ENCODE measurements around the gene CBFA2T2. TPM values are rescaled to one million over a fixed set of nuclear protein-coding genes. Genes with fewer than 3 reads are reported as not detected.

The CBFA2T2 gene
- total RNA-seq, 1 experiment from 2014 or later = 8.7 TPM

DNA sequence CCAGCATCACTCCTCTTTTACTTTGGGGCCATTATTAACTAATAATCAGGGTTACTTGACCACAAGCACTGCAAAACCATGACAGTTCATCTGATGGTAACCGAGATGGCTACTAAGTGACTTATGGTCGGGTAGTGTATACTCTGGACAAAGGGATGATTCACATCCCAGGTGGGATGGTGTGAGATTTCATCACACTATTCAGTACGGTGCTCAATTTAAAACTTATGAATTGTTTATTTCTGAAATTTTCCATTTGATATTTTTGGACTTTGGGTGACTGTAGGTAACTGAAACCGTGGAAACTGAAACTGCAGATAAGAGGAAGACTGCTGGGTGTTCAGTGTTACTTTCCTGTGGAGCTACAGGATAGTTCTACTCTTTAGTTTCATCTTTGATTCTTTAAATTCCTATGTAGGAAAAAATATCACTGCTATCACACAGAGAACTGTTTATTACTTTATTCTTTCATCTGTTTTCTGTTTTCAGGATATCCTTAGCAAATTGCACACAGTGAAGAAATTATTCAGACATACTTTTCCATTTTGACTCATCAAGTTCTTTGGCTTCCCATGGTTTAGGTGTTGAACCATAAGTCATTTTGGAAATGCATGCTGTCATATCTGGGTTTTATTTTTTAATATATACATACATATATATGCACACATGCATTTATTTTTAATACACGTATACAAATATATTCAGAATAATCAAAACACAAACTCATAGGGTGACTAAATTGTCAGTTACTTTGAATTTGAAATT lies 113.1 kb downstream of the CBFA2T2 start:
- Histone ChIP-seq H3K27ac (no peak overlapping the region), H3K4me1 (replicated peaks) (no peaks in the 10 kb centered on the region), H3K4me3 (no peak overlapping the region), H3K27me3 (replicated peaks) (no peaks in the 10 kb centered on the region), H3K9me3 (replicated peaks) (no peaks in the 10 kb centered on the region), H3K36me3 (peaks cover 14% of the 10 kb centered on the region)
- DNase-seq (ENCODE audit: low read depth in 1 of 2, low spot score in 2 of 2) = no peak

GRCh38 chr20:33604084-33604990 lies 114.4 kb downstream of the CBFA2T2 start:
- peaks cover 18% of the 10 kb centered on the region for H3K36me3 ChIP-seq
- H3K9me3 ChIP-seq (replicated peaks) = no peaks in the 10 kb centered on the region
- H3K4me3 ChIP-seq = no peak overlapping the region
- no peaks in the 10 kb centered on the region for H3K4me1 ChIP-seq (replicated peaks)
- H3K27ac ChIP-seq = no peak overlapping the region
- H3K27me3 ChIP-seq (replicated peaks) = no peaks in the 10 kb centered on the region
- no peak for DNase-seq (ENCODE audit: low read depth in 1 of 2, low spot score in 2 of 2)

DNA sequence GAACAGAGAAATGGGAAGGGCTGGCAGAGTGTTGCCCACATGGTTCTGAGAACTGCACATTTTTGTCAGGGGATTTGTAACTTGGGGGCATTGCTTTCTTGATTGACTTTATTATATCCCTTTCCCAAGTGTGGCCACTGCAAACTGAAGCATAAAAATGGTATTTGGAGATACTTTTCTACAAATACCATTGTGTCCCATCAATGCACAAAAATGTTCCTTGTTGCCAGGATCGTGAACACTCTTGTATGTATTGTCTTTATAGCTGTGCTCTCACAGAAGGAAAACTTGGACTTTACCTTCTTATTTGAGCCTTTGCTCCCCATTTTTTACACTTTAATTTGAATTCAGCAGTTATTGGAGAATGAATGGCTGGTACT lies 115.1 kb downstream of the CBFA2T2 start:
- no peaks in the 10 kb centered on the region for H3K9me3 ChIP-seq (replicated peaks)
- no peaks in the 10 kb centered on the region for H3K27me3 ChIP-seq (replicated peaks)
- no peak overlapping the region for H3K27ac ChIP-seq
- no peak for DNase-seq (ENCODE audit: low read depth in 1 of 2, low spot score in 2 of 2)
- H3K36me3 ChIP-seq = peaks cover 18% of the 10 kb centered on the region
- no peaks in the 10 kb centered on the region for H3K4me1 ChIP-seq (replicated peaks)
- no peak overlapping the region for H3K4me3 ChIP-seq

DNA sequence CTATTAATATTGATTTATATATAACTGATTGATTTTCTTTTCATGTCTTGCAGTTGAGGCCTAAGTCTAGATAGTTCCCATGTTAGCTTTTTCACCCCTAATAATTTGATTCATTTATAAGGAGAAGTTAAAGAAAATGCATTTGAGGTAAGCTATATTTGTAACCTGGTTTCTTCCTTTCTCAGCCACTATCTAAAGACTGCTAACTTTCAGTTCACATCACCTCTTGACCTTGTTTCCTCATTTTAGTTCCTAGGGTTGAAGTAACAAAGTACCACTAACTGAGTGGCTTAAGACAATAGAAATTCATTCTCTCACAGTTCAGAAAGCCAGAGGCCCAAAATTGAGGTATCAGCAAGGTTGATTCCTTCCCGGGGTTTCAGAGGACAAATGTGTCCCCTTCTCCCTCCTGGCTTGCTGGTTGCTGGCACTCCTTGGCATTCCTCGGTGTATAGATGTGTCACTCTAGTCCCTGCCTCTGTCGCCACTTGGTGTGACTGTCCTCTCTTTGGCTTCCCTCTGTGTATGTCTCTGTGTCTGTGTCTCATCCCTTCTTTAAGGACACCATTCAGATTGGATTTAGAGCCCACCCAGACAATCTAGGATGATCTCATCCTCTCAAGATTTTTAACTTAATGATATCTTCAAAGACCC lies 116.3 kb downstream of the CBFA2T2 start:
- Histone ChIP-seq H3K4me3 (no peak overlapping the region), H3K9me3 (replicated peaks) (no peaks in the 10 kb centered on the region), H3K27ac (no peak overlapping the region), H3K36me3 (peaks cover 27% of the 10 kb centered on the region), H3K27me3 (replicated peaks) (no peaks in the 10 kb centered on the region), H3K4me1 (replicated peaks) (no peaks in the 10 kb centered on the region)
- no peak for DNase-seq (ENCODE audit: low read depth in 1 of 2, low spot score in 2 of 2)

GRCh38 chr20:33609504-33609903 lies 119.6 kb downstream of the CBFA2T2 start:
- no peak for DNase-seq (ENCODE audit: low read depth in 1 of 2, low spot score in 2 of 2)
- H3K9me3 ChIP-seq (replicated peaks) = no peaks in the 10 kb centered on the region

DNA sequence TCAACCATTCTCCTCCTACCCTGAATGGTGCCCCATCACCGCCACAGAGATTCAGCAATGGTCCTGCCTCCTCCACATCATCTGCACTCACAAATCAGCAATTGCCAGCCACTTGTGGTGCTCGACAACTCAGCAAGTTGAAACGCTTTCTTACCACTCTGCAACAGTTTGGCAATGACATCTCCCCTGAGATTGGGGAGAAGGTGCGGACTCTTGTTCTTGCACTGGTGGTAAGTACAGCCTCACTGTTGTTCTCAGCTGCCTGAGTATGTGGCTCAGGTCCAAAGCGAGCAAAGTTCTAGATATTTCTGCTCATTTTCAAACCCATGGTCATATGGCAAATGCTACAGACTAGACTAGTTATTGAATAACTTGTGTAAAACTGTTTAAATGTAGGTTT lies 121.2 kb downstream of the CBFA2T2 start:
- no peak overlapping the region for H3K27ac ChIP-seq
- H3K27me3 ChIP-seq (replicated peaks) = no peaks in the 10 kb centered on the region
- peaks cover 51% of the 10 kb centered on the region for H3K36me3 ChIP-seq
- DNase-seq (ENCODE audit: low read depth in 1 of 2, low spot score in 2 of 2) = no peak
- no peaks in the 10 kb centered on the region for H3K4me1 ChIP-seq (replicated peaks)
- H3K9me3 ChIP-seq (replicated peaks) = no peaks in the 10 kb centered on the region
- no peak overlapping the region for H3K4me3 ChIP-seq

More at GRCh38 chr20:33609504-33609903, 119.6 kb downstream of the CBFA2T2 start:
- Histone ChIP-seq H3K27ac (no peak overlapping the region), H3K27me3 (replicated peaks) (no peaks in the 10 kb centered on the region), H3K36me3 (peaks cover 43% of the 10 kb centered on the region), H3K4me1 (replicated peaks) (no peaks in the 10 kb centered on the region), H3K4me3 (no peak overlapping the region)

DNA sequence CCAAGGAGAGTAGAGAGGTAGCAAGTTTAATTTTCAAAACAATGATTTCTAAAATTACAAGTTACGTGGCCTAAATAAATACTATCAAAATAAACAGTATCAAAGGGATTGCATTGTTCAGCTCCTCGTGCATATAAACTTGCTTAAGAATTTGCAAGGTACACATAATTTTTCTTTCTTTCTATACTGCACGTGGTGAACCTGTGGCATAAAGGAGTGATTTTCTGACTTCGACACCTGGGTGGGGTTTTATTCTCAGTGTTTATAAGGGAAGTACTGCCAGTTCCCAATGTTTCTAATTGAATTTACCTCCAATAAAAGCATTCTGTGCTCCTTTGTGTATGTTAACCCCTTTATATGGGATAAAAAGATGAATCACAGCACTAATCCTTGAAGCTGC lies 122.1 kb downstream of the CBFA2T2 start:
- Histone ChIP-seq H3K27ac (no peak overlapping the region), H3K9me3 (replicated peaks) (no peaks in the 10 kb centered on the region), H3K36me3 (peaks cover 51% of the 10 kb centered on the region), H3K4me3 (no peak overlapping the region), H3K27me3 (replicated peaks) (no peaks in the 10 kb centered on the region), H3K4me1 (replicated peaks) (no peaks in the 10 kb centered on the region)
- no peak for DNase-seq (ENCODE audit: low read depth in 1 of 2, low spot score in 2 of 2)

DNA sequence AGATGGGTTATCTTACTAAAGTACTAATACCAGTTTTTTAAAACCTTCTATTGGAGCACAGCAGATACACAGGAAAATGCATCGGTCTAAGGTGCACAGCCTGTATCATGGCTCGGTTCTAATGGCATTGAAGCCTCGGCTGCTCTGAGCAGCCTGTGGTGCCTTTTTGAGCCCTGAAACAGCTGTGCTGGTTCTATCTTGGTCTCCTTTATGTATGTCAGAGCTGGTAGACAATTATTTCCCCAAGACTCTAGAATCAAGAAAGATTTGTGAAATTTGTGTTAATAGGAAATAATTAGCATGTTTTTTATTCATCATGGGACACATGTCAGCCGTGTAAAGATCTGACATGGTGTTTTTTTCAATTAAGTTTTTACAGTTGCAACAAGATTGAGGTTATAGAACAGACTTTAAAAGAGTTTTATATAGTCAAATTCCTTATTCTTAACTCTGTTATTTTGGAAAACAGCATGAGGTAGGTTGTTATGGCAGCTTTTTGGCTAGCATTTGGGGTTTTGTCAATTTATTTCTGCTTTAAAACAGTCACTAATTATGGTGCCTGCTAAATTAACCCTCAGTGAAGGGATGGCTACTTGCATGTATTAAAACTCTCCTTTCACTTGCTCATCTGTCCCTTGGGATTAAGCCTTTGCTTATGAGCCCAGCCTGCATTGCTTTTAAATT lies 132.0 kb downstream of the CBFA2T2 start:
- Histone ChIP-seq H3K9me3 (replicated peaks) (no peaks in the 10 kb centered on the region), H3K27ac (no peak overlapping the region), H3K36me3 (peaks cover 16% of the 10 kb centered on the region), H3K27me3 (replicated peaks) (no peaks in the 10 kb centered on the region), H3K4me1 (replicated peaks) (no peaks in the 10 kb centered on the region), H3K4me3 (no peak overlapping the region)
- DNase-seq (ENCODE audit: low read depth in 1 of 2, low spot score in 2 of 2) = no peak

- H3K36me3 ChIP-seq = peaks cover 16% of the 10 kb centered on the region
- no peak overlapping the region for H3K27ac ChIP-seq
- no peaks in the 10 kb centered on the region for H3K4me1 ChIP-seq (replicated peaks)
- DNase-seq (ENCODE audit: low read depth in 1 of 2, low spot score in 2 of 2) = no peak
- H3K4me3 ChIP-seq = no peak overlapping the region
- H3K27me3 ChIP-seq (replicated peaks) = no peaks in the 10 kb centered on the region
- no peaks in the 10 kb centered on the region for H3K9me3 ChIP-seq (replicated peaks)
Measured at GRCh38 chr20:33622705-33623365, 132.9 kb downstream of the CBFA2T2 start.

DNA sequence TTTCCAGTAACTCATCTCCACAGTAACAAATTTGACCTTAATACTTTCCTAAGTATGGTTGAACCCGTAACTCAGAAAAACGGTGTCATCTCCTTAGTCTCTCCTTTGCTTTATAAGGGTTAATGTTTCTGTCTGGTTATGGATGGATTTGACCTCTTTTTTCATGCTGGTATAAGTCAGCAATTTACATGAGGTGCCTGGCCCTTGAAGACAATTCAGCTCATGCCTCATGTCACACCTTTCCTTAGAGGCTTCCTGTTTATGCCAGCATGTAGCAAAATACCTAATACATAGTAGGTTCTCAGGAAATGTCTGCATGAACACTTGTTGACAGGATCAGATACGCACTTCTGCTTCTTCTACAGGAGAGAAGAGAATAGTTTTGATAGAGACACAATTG lies 134.5 kb downstream of the CBFA2T2 start:
- Histone ChIP-seq H3K36me3 (peaks cover 23% of the 10 kb centered on the region), H3K4me3 (no peak overlapping the region), H3K27ac (no peak overlapping the region), H3K27me3 (replicated peaks) (no peaks in the 10 kb centered on the region), H3K9me3 (replicated peaks) (no peaks in the 10 kb centered on the region), H3K4me1 (replicated peaks) (no peaks in the 10 kb centered on the region)
- DNase-seq (ENCODE audit: low read depth in 1 of 2, low spot score in 2 of 2) = no peak

GRCh38 chr20:33626190-33626589 lies 136.3 kb downstream of the CBFA2T2 start:
- DNase-seq (ENCODE audit: low read depth in 1 of 2, low spot score in 2 of 2) = no peak
- H3K9me3 ChIP-seq (replicated peaks) = no peaks in the 10 kb centered on the region
- peaks cover 31% of the 10 kb centered on the region for H3K36me3 ChIP-seq
- no peaks in the 10 kb centered on the region for H3K4me1 ChIP-seq (replicated peaks)
- H3K27ac ChIP-seq = no peak overlapping the region
- no peak overlapping the region for H3K4me3 ChIP-seq
- H3K27me3 ChIP-seq (replicated peaks) = no peaks in the 10 kb centered on the region

DNA sequence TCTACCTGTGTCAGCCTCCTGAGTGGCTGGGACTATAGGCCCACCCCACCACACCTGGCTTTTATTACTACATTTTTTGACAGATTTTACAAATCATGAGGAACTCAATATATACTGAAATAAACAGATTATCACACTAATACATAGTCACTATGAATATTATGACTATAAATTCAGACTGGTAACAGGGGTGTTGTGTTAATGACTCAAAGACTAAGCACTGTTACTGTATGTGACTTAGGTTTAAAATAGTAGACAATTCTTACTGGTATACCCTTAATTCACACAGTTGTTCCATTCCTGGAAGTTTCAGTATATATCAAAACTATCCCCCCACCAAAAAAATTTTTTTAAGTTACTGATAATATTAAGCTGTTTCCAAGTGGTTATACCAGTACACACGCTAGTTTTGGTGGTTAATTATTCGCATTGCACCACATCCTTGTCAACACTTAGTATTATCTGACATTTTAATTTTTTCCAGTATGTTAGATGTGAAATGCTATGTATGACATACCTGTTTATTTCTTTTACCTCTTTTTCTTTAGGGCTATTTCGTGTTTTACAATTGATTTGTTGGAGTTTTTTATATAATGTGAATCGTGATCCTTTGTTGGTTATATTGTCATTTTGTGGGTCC lies 137.8 kb downstream of the CBFA2T2 start:
- peaks cover 32% of the 10 kb centered on the region for H3K36me3 ChIP-seq
- no peak overlapping the region for H3K4me3 ChIP-seq
- no peak overlapping the region for H3K27ac ChIP-seq
- DNase-seq (ENCODE audit: low read depth in 1 of 2, low spot score in 2 of 2) = no peak
- no peaks in the 10 kb centered on the region for H3K27me3 ChIP-seq (replicated peaks)
- no peaks in the 10 kb centered on the region for H3K9me3 ChIP-seq (replicated peaks)
- no peaks in the 10 kb centered on the region for H3K4me1 ChIP-seq (replicated peaks)

- Histone ChIP-seq H3K27ac (no peak overlapping the region), H3K9me3 (replicated peaks) (no peaks in the 10 kb centered on the region), H3K4me3 (no peak overlapping the region), H3K27me3 (replicated peaks) (no peaks in the 10 kb centered on the region), H3K4me1 (replicated peaks) (no peaks in the 10 kb centered on the region), H3K36me3 (peaks cover 28% of the 10 kb centered on the region)
- DNase-seq (ENCODE audit: low read depth in 1 of 2, low spot score in 2 of 2) = no peak
Measured at GRCh38 chr20:33629533-33629932, 139.6 kb downstream of the CBFA2T2 start.
